HPDE6-E6E7 (cell line): ENCODE results near the gene CGB5.
"Not testable (repeated sequence)": the region's sequence is repeated elsewhere in the genome, so short reads cannot be mapped to it uniquely, and the experiment has no call there.

Source experiments
- DNase-seq: peaks from one replicate; pipeline ENCODE4 v3.0.0; 2011; ENCODE audit warnings: missing footprints; ENCODE audit errors: extremely low spot score

Gene CGB5

GRCh38 chr19:49043548-49043947, at the start of gene CGB5:
Gene CGB5, plus strand, starts transcription at chr19:49043848. Its CDS starts 362 bp downstream, at chr19:49044210.
- DNase-seq: not testable (repeated sequence)

GRCh38 chr19:48994035-48994386, 49.6 kb upstream of the CGB5 start:
- DNase-seq: no peak

- no peak for DNase-seq
Measured at GRCh38 chr19:48997972-48998371, 45.7 kb upstream of the CGB5 start.

DNA sequence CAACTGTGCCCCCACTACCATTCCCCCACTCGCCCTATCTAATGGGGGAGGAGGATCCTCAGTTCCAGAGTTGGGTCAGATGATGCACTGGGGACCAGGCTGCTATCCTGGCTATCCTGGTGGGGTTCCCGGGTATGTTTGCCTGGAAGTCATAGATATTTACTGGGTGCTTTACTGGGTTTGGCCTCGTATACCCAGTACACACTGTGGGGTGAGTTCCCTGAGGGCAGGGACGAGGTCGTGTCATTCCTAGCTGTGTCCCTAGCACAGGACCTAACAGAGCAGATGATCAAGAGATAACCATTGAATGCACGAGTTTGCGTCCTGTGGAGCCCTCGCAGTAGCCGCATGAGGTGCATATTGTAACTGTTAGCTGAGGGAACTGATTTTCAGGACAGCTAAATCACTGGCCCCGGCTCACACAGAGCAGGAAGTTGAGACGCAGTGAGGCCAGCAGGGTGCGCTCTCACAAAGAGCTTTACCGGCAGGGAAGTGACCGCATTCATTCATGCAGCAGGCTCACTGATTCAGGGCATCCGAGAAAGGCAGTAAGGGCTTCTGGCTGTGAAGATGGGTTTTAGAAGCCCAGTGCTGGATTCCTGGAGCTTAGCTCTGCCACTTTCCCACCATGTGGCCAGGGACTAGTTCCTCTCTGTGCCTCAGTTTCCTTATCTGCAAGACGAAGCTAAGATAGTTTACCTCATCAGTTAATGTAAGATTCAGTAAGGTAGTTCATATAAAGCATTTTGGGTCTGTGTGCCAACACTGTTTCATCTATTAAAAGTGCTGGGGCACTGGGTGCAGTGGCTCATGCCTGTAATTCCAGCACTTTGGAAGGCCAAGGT, 43.9 kb upstream of the CGB5 start:
- no peak for DNase-seq

DNA sequence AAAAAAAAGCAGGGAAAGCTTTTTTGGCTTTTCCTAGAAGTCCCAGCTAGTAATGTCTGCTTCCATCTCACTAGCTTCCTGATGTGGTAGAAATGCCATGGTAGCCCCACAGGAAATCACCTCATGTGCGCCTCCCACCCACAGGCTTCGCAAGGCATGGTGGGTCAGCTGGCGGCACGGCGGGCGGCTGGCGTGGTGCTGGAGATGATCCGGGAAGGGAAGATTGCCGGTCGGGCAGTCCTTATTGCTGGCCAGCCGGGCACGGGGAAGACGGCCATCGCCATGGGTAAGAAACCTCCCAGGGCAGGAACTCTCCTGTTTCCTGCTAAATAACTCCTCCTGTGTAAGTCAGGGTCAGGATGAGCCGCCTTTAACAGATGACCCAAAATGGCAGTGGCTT, 39.5 kb upstream of the CGB5 start:
- no peak for DNase-seq

DNA sequence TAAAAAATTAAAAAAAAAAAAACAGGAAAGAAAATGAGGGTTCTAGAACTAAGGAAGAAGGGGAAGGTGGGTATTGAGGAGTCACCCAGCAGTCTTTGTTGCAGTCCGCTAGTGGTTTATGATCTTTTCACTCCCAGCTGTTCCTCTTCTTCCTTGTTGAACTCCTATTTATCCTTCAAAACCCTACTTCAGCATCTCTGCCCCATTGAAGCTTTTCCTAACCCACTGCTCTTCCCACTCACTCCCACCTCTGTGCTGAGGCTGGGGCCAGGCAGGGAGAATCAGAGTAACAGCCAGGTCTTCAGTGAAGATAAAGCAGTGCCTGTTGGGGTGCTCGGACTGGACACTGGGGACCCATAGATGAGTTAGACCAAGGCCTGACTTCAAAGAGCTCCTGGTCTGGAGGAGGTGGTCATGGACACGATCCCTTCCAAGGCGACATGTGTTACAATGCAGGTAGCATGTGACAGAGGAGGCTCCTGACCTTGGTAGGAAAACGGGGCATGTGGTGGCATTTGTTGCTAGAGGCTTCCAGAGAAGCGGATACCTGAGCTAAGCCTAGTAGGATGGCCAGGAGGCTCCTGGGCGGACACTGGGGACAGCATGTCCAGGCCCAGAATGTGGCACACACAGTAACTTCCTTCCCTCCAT, 38.6 kb upstream of the CGB5 start:
- DNase-seq: no peak

- DNase-seq: no peak
Measured at GRCh38 chr19:49006905-49007304, 36.7 kb upstream of the CGB5 start.

- no peak for DNase-seq
Measured at GRCh38 chr19:49009828-49010227, 33.8 kb upstream of the CGB5 start.

- DNase-seq: no peak
Measured at GRCh38 chr19:49010453-49010852, 33.2 kb upstream of the CGB5 start.

- DNase-seq: no peak
Measured at GRCh38 chr19:49011194-49011593, 32.5 kb upstream of the CGB5 start.

DNA sequence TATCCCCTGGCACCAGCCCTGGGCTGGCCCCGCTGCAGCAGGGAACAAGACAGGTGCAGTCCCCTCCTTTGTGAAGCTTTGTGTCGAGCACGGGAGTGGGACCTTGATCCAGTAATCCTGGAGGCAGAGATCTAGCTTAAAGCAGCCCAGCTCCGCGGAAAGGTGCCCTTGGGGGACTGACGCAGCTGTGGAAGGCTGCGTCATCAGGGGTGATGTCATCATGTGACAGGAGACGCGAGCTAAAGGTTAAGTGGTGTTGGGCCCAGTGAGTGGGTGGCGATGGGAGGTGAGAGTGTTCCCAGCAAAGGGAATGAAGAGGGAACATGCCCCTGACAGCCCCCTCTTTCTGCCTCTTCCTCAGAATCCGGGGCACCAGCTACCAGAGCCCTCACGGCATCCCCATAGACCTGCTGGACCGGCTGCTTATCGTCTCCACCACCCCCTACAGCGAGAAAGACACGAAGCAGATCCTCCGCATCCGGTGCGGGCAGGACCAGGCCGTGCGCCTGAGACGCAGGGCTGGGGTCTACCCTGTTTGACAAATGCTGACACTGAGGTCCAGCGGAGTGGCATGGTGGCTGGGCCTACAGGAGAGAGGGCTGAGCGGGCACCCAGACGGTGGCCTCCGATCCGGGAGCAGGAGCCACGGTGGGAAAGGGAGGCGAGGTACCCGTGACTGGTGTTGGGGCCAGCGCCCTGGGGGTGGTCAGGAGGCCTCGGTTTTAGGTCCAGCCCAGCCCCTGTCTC, 29.4 kb upstream of the CGB5 start:
- no peak for DNase-seq

DNA sequence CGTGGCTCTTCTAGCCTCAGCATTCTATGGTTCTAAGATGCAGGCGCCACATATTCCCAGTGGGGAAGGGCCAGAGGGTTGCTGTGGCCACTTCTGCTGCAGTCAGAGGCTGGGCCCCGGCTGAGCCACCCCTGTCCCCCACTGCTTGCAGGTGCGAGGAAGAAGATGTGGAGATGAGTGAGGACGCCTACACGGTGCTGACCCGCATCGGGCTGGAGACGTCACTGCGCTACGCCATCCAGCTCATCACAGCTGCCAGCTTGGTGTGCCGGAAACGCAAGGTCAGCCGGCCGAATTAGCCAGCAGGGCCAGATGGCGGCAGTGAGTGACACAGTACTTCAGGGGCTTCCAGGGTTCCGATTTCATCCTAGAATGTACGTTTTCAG, 28.8 kb upstream of the CGB5 start:
- no peak for DNase-seq

DNA sequence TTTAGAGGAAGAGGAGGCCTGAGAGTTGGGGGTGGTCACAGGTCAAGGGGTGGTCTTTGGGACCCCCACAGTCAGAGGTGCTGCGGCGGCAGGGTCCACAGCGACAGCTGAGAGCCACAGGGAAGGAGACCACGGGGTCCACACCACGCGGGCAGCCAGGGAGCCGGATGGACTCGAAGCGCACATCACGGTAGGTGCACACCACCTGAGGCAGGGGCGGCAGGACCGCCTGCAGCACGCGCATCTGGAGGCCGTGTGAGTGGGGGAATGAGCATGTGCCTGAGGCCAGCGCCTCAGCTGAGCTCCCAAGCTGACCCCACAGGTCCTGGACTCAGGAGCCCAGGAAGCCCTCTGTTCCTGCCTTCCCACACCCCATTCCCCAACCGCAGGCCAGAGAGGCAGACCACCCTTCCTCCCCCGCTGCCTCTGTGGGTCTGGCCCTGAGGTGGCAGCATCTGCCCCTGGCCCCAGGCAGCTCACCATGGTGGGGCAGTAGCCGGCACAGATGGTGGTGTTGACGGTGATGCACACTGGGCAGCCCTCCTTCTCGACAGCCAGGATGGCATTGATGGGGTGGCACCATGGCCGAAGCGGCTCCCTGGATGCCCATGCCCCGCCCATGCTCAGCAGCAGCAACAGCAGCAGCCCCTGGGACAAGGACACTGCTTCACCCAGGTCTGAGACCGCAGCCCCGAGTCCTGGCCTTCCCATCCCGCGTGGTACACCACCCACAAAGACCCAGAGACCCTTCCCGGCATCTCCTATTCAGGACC, 27.4 kb upstream of the CGB5 start:
- no peak for DNase-seq

DNA sequence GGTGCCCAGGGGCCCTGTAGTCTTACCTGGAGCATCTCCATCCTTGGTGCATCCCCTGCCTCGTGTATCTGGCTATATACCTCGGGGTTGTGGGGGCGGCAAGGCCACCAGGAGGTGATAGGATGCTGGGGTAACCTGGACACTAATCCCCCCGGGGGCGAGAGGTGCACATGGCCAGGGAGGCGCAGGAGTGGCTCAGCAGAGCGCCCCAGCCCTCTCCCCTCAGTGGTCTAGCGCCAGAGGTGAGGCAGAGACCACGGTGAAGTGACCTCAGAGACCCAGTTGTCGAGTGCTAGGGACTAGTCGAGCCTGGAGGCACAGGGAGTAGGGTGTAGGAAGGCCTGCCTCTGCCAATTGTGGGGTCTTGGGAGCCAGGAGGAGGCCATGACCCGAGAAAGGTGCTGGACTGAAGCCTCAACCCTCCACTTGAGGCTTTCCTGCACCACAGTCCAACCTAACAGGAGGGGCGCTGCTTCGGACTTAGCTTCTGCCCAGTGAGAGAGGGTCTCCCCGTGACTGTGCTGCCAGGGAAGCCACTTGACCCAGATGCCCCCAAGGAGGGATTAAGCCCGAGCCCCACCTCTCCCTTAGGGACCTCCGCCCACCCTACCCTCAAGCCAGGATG, 26.5 kb upstream of the CGB5 start, which contains the start of gene LHB:
TSS of gene LHB (minus strand) at position 51 of the 625 bp plus-strand sequence. CDS start at position 41, 10 bp downstream.
- no peak for DNase-seq

DNA sequence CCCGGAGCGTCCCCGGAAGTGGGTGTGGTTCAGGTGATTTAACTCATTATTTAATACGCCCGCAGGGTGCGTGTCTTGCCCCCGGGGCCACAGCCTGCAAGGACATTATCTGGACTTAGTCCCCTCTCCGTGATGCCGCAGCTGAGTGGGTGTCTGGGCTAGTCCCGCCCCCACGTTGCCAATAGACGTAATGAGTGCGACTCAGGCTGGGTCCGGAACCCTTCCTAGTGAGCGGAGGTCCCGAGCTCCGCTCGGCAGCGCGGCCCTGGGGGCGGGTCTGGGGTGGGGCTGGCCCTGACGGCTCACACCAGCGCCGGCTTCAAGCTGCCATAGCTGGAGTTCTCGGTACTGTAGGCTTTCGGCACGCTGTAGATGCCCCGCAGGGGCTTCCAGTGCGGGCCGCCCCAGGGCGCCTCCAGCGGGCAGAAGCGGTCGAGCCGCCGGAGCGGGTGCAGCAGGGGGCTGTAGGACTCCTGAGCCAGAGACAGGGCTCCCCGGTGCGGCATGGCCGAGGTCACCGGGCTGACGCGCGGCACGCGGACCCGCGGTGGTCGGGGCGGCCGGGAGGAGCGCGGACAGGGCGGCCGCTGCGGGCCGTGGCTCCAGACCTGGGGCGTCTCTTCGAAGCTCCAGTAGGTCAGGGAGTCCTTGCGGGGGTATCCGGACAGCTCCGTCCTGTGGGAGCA, 25.8 kb upstream of the CGB5 start:
- no peak for DNase-seq

- DNase-seq: not testable (repeated sequence)
Measured at GRCh38 chr19:49018388-49019241, 25.0 kb upstream of the CGB5 start.

- DNase-seq: peak; percentile 49
Measured at GRCh38 chr19:49019242-49019932, 24.3 kb upstream of the CGB5 start.

DNA sequence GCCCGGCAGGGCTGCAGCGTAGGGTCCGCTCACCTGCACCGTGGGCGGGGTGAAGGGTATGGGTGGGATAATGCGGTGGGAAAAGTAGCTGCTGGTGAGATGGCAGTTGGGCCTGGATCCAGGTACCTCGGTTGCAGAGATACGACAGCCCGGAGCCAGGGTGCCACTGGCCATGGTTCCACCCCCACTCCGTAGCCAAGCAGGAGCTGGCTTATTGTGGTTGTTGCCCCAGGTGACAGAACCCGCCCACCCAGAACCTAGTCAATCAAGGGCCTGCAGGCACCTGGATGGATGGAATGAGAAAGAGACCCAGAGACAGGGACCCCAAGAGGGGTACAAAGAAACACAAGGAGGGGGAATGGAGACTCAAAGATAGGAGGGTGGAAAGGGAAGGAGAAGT, 23.3 kb upstream of the CGB5 start:
- no peak for DNase-seq
